8988T (cell line): ENCODE measurements around the gene HDAC6.

Source experiments
- DNase-seq: peaks from one replicate; pipeline ENCODE4 v3.0.0; 2011

Gene HDAC6

GRCh38 chrX:48801280-48802088, at the start of gene HDAC6:
TSS of gene HDAC6 (plus strand) at chrX:48802067. CDS start at chrX:48802693, 626 bp downstream.
- DNase-seq, result peak; percentile 79

DNA sequence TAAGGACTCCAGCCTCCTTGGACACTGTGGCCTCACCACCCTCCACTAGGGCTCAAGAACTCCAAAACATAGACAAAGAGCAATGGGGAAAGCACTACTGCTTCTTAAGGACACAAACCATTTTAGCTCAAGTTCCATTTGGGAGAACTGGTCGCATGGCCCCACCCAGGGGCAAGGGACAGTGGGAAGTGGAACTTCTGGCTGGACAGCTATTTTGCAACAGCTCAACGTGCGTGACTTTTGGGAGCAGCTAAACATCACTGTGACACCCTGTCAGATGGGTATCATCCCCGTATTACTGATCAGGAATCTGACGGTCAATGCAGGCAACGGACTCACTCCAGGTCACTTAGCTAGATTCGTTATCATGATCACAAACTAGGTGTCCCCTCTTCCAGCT, 49.4 kb upstream of the HDAC6 start:
- DNase-seq, result no peak

DNA sequence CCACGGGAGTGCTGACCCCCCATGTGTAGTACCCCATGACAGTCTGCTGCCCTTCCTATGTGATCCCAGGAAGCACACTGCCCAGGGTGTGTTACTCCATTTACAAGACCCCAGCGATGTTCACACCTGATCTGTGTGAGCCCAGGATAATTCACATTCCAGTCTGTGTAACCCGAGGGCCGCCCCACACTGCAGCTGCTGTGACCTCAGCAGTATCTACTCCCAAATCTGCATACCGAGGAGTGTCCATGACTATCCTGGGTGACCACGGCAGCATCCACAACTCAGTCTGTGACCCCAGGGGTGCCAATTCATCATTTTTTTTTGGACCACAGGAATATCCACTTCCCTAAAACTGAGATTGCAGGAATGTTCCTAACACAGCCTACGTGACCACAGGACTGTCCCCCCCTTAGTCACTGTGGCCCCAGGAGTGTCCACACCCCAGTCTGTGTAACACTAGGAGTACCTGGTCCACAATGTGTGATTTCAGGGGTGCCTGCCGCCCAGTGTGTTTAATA, 48.1 kb upstream of the HDAC6 start:
- no peak for DNase-seq

- DNase-seq, result no peak
These were observed 47.6 kb upstream of the HDAC6 start for GRCh38 chrX:48754238-48754637.

DNA sequence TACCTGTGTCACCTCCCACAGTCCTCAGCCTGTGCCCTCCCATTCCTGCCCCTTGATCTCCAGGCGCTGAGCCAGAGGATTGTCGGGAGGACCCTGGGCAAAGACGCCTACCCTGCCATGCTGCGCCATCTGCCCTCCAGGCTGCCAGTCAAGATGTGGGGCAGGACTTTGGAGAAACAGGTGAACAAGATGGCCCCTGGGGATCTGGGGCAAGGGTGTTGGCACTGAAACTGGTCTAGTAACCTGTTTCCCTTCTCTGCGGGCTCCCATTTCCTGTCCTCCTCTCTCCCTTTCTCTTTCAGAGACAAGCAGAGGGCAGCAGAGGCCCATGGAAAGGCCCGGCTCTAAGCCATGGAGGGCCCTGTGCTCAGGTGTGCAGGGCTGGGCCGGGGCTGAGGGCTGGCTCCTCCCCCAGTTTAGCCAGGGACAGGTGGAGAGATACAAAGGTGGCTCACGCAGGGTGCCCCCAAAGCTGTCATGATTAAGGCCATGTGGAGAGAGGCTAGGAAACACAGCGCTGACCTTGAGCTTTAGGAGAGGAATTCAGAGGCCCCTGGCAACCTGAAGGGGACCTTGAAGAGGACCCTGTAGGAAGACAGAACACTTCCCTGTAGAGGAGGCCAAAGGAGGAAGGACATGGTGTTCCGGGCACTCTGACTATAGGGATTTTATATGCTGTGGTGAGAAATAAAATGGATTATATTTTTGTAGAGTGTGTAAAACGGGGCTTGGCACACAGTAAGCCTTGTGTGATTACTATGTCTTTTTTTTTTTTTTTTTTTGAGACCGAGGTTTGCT, 40.0 kb upstream of the HDAC6 start, which contains the start of gene GLOD5:
GLOD5 (plus strand) TSS at position 74 of the 798 bp plus-strand sequence; CDS start at position 118, 44 bp downstream.
- no peak for DNase-seq

GRCh38 chrX:48769230-48769629, 32.6 kb upstream of the HDAC6 start:
- DNase-seq, result no peak

DNA sequence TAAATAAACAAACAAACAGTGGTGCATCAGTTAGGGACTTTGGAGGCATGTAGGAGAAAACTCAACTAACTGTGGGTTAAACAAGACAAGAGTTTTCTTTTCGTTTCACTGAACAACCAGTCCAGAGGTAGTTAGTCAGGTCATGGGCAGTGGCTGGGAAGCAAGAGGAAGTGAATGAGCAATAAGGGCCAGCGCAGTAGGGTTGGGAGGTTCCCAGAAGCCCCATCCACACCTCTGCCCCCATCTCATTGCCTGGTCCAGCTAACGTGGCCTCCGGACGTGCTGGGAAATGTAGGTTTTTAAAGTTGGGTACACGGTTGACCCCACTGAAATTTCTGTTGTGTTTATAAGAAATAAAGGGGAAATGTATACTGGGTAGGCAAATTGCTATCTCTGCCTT, 31.6 kb upstream of the HDAC6 start:
- DNase-seq, result no peak

- DNase-seq, result no peak
These were observed 29.3 kb upstream of the HDAC6 start for GRCh38 chrX:48772602-48773001.

GRCh38 chrX:48776818-48777439, 24.9 kb upstream of the HDAC6 start:
- no peak for DNase-seq

GRCh38 chrX:48779399-48779798, 22.5 kb upstream of the HDAC6 start:
- no peak for DNase-seq

GRCh38 chrX:48781705-48782104, 20.2 kb upstream of the HDAC6 start:
- no peak for DNase-seq

- no peak for DNase-seq
These were observed 19.7 kb upstream of the HDAC6 start for GRCh38 chrX:48782216-48782615.

DNA sequence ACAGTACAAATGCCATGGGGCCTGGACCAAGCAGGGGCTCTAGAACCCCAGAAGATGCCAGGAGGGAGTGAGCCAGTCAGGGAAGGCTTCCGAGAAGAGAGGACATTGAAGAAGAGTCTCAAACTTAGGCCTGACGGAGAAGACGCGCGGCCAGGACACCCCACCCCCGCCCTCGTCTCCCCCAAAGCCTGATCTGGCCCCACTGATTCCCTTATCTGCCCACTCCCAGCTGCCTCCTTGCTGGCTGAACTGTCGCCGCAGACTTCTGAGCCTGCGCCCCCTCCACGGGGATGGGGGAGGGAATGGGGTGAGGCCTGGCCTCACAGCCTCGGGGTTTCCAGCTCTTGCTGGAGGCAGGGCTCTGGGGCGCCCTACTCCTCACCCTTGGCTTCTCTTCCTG, 19.1 kb upstream of the HDAC6 start:
- DNase-seq, result no peak

- DNase-seq, result no peak
These were observed 17.1 kb upstream of the HDAC6 start for GRCh38 chrX:48784726-48785125.

DNA sequence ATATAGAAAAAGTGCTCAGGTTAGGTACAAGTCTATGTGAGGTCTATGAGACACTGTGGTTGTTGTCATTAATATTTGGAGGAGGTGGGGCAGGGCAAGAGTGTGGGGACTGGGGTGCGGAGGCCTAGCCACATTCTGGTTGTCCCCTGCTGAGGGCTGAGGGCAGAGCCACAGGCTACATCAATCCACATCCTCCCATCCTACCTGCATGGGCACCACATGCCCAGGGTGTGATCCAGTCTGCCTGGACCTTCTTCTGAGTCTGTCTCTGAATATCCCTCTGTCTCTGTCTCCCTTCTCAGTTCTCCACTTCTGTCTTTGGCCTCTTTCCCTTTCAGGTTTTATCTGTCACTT, 16.7 kb upstream of the HDAC6 start:
- DNase-seq, result no peak

DNA sequence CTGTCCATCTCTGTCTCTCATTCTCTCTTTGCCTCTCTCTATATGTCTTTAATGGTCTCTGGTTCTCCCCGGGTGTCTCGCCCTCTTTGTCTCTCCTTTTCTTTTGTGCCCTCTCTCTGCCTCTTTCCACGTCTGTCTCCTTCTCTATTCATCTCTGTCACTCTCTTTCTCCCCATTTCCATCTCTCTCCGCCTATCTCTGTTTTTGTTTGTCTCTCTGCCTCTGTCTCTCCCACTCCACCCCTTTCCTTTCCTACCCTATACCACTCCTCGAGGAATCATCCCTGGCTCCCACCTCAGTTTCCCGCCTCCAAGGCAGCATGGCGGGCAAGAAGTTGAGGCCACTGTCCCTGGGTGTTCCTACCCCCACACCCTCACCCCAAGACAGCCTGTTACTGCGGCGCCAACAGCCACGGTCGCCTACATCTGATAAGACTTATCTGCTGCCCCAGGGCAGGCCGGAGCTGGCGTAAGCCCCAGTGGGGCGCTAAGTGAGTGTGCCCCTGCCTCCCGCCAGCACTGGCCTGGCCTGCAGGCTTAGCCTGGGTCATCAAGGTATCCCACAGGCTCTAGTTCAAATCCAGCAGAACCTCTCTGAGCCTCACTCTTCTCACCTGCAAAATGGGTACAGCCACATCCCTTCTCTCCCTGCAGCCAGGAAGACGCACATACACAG, 16.2 kb upstream of the HDAC6 start:
- DNase-seq, result no peak

DNA sequence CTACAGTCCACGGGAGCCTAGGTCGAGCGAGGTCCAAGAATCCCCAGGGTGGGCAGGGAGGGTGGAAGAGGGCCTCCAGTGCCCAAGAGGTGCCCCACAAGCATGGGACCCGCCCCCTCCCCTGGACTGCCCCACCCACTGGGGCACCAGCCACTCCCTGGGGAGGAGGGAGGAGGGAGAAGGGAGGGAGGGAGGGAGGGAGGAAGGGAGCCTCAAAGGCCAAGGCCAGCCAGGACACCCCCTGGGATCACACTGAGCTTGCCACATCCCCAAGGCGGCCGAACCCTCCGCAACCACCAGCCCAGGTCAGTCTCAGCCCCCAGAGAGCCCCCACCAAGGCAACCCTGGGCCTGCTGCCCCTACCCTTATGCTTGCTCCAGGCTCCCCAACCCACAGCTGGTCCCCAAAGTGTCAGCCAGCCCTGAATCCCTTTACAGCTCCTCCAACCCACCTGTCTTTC, 15.5 kb upstream of the HDAC6 start, which contains the start of gene GATA1:
GATA1 (plus strand) TSS at position 250 of the 460 bp plus-strand sequence. CDS start 4,520 bp downstream, outside the sequence.
- DNase-seq, result no peak

DNA sequence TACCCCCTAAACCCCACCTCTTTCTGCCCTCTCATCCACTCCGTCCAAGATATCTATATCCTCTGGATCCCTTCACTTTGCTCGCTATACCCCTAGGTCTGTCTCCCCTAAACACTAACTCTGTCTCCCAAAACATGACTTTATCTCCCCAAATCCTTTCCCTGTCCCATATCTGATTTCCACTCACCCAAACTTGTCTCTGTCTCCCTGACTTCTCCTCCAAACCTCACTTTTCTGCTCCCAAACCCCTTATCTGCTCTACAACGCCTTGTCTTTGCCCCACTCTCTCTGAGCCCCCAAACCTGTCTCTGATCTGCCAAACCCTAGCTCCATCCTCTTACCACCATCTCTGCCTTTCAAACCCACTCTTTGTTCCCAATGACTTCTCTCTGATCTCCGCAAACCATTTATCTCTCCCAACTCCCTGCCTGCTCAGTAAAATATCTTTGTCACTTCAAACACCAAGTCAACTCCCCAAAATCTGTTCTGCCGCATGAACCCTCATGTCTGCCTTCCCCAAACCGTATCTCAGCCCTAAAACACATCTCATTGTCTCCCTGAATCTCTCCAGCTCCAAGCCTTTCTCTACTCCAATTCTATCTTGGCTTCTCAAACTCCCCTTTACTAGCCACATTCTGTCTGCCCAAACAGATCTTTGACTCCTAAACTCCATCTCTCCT, 14.9 kb upstream of the HDAC6 start:
- no peak for DNase-seq

- no peak for DNase-seq
These were observed 14.1 kb upstream of the HDAC6 start for GRCh38 chrX:48787505-48788443.

- DNase-seq, result no peak
These were observed 12.3 kb upstream of the HDAC6 start for GRCh38 chrX:48789366-48790220.
